GM19099 (cell line): ENCODE measurements around the gene COG5.

Experiments used
- POLR2A ChIP-seq: IDR thresholded peaks from 3 replicates; pipeline ENCODE4 v1.6.1; 2011; ENCODE audit warnings: low read depth; ENCODE audit not compliant: insufficient read length; ENCODE audit errors: extremely low read depth

Gene COG5

DNA sequence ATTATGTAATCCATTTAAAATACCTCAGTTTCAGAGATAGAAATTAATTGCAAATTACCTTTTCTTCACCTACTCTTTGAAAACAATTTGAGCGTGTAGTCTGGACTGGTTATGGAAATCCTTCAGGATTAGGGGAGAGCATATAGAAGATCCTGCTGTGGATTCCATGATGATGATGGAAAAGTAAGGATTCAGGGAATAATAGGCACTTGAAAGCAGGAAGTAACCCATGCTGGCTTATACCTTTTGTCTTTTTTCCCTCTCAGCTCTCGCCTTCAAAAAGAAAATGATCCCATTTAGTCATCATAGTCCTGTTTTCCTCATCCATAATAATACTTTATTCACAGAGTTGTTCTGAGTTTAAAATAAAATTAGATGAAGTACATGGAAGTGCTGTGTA is 390.5 kb downstream of the COG5 start:
- no peak for TF ChIP-seq POLR2A

DNA sequence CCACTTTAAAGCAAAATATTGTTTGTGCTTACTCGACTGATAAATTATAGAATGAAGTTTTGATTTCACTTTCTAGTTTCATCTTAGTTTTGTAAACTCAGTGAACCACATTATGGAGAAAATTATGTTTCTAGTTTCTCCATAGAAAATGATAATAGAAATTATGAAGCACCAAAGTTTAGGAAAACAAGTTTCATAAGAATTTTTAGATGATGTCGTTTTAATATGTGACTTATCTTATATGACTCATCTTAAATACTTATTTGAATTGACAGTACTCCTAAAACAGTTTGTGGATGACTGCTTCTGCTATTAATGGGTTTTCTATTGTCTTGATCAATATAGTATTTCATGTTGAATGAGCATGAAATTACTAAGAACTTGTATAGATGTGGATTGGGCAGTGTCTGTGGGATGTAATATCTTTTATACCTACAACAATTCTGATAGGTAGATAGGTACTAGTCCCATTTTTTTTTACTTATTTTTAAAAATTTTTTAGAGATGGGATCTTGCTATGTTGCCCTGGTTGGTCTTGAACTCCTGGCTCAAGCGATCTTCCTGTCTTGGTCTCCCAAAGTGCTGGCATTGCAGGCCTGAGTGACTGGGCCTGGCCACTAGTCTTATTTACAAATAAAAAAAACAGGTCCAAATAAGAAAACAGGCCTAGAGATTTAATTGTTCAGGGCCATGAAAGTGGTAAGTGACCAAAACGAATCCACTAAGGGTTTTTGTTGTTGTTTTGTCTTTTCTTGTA is 391.3 kb downstream of the COG5 start:
- no peak for TF ChIP-seq POLR2A

DNA sequence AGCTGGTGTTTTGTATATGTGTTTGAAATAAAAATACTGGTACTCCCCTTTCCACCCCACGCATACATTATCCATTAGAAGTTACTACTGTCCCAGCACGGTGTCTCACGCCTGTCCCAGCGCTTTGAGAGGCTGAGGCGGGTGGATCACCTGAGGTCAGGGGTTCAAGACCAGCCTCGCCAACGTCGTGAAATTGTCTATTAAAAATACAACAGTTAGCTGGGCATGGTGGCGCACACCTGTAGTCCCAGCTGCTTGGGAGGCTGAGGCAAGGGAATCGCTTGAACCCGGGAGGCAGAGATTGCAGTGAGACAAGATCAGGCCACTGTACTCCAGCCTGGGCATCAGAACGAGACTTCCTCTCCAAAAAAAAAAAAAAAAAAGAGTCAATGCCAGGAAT is 392.2 kb downstream of the COG5 start:
- no peak for TF ChIP-seq POLR2A

DNA sequence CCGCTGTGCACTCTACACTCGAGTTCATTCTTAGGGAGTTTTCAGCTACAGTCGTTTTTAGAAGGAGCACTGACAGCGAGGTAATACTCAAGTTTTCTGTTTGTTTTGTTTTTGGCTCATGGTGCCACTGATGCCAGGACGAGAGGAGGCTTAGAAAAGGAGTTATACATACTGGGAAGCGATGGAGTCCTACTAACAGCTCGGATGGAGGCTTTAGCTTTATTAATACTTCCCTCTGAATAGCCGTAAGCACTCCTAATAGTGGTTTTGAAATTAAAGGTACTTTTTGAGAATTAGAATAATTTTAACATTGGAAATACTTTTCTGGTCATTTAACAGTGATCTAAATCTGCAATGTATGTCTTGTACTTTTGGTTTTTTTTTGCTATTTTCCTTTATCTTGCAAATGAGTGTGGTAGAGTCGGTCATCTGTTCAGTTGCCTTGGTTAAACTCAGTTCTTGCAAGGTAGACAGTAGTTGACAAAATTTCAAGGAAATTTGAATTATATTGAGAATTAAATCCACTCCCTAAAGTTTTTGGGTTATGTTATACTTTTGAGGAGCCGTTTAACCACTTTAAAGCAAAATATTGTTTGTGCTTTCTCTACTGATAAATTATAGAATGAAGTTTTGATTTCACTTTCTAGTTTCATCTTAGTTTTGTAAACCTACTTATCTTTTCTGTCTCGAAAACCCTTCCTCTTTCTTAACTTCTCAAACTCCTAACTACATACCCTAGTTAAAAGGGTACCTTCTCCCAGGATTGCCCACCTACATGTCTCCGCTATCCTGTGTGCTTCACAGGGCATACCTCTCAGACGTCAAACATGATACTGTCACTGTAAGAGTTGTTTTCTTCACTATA is 393.4 kb downstream of the COG5 start:
- TF ChIP-seq POLR2A: no peak

DNA sequence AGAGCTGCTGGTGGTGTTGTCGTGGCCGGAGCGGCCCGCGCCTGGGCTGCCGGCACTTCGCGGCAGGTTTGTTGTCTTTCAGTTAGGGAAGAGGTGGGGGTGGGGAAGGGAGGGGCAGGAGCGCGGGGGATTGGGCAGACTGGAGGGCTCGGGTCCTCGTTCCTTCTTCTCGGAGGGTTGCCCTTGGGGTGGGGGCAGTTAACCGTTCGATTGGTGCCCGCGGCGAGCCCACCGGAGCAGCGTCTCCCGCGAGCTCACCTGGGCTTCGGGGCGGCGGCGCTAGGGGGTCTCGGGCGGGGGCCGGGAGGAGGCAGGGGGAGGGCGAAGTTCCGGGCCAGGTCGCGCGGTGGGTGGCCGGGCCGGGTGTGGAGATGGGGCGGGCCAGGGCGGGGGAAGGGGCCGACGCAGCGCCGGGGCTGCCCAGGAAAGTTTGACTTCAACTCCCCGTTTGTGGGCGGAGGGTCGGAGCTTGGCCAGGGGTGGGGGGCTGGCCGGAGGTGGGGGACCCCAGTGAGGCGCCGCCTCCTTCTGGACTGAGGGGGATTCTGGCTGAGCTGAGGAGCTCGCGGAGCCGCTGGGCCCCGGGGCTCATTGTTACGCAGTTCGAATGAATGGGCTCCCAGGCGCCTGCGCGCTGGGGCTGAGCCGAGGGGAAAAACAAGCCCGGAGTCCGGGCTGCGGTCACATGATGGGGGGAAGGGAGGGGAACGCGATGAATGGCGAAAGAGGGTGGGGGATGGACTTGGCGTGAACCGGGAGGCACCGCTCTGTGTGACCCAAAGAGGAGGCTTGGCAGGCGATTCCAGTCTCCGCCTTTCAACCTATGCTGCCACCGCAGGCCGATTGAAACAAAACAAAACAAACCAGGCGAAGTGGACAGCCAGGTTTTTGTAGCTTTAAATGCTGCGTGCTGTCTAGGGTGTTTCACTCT is 394.3 kb downstream of the COG5 start:
- TF ChIP-seq POLR2A: peak; percentile 54

DNA sequence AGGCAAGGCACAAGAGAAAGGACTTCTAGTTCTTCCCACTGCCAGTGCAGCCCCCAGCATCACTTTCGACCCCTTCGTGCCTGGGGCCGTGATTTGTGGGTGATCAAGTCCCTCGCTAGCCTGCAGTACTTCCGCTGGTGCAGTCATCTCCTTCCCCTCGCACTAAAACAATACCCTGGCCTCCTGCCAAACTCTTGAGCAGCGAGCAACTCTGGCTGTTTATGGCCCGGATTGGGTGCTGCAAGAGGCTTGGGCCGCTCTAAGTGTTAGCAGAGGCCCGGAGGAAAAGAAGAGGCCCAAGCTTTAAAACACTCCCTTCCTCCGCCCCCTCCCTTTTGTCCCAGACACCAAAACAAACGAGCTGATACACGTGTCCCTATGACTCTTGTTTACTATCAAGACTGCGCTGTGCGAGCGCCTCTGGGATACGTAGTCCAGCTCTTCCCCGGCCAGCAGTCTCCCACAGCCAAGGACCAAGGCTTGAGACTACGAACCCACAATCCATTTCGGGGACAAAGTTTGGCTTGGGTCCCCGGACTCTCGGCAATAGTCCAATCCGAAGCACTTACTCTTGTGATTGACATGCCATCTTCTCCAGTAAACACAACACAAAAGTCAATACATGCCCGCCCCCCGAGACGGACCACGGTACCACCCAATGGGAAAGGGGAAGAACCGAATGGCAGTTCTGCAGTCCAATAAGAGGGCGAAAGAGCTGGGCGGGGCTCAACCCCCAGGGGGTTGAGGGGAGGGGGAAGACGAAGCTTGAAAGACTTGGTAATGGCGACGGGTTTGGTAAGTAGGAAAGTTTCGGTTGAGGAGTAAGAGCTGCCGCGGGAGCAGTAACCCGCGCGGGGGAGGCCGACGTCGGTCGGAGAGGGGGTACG is 395.2 kb downstream of the COG5 start, which contains the start of gene HBP1:
HBP1 (plus strand) TSS at position 771 of the 887 bp plus-strand sequence. CDS start 10,891 bp downstream, outside the sequence.
- peak; percentile 10 for TF ChIP-seq POLR2A

DNA sequence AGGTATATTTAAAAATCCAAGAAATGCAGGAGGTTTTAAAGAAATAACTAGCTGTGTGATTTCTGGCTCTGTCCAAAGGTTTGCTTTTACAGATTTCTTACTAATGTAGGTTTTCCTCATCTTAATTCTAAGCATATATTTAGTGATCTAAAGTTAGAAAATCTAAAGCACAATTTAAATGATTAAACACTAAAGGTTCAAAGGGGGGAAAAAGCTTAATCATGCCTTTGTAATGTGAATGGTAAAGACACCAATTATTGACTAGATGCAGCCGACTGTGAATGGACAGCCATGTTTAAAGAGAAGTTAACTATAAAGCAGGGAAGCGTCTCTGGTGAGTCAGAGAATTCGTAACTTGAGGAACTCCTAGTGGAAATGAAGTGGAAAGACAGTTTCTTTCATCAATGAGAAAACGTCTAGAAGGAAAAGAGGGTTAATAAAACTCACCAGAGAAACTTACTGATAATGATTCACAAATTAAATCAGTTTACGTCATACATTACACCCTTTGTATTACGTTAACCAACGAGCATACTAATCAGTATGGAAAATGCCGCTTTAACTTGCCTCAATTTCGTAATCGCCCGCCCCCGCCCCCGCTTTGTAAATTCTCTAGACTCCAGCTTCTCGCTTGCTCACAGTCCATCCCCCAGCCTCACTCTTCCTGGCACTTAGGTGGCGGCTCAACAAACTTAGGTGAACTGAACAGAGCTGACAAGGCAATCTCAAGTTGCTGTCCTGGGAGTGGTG is 396.1 kb downstream of the COG5 start:
- TF ChIP-seq POLR2A: no peak

DNA sequence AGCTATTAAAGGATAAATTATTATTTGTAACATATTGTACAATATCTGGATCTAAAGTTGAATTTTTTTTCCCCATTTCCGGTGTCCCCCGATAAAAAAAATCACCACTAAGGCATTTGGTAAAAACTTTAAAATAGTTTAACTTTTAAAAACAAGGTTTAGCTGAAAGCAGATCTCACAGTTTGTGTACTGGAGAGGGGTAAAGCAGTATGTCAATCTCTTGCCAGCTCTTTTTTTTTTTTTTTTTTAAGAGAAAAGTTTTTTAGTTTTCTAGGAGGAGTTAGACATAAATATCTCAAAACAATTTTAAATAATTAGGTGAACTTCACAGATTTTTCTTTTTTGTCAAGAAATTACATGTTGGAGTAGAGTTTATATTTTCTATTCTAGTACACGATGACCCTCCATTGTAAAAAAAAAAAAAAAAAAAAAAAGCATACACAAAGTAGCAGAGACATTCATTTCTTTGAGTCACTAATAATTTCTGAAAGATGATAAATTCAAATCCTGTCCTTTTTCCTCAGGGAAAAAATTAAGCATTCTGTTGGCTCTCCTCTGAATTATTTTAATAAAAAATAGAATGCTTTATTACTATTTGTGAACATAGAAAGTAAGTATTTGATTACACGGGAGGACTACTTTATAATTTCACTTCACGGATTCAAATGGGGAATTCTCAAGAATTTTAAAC is 396.8 kb downstream of the COG5 start:
- TF ChIP-seq POLR2A: no peak

DNA sequence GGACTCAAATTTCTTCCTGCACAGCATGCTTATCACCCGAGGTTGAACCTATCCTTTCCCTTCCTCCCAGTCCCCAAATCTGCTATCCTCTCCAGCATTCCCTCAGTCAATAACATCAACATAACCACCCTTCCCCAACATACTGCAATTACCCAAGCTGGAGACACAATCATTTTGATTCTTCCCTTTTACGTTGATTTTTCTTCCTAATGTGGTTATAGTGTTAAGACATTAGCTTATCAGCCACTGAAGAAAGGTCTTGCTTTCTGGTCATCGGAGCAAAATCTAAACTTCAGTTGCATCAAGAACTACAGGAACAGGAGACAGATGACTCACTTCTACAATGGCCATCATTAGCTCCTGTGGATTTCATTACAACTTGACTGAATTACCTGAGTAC is 398.4 kb downstream of the COG5 start:
- no peak for TF ChIP-seq POLR2A

DNA sequence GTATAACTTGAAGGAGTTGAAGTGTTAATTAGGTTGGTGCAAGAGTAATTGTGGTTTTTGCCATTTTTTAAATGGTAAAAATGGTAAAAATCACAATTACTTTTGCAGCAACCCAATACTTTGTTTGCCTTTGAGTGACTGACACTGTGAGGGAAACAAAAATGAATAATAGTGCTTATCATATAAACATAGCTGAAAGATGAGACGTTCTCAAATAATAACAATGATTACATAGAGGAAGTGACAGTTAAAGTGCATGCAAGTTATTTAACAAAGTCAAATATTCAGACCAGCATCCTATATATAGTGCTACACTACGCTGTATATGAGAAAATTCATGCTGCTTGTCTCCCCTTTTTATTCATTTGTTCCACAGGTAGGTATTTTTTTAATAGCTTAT is 399.6 kb downstream of the COG5 start:
- no peak for TF ChIP-seq POLR2A

DNA sequence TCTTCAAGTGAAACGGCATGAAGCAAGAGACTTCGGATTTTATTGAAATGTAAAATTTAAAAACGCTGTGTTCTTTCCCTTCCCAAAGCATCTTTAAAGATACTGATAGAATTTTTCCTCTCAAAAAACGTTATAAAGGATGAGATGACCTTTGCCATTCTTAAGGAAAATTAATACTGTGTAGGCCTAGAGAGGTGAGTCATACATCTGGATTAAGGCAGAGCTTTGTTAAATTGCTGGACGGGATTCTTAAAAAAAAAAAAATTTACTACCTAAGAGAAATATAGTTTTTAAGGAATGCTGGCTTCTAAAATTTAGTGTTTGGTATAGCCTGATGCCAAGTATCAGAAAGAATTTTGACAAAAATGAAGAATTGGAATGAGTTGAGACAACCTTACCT is 401.2 kb downstream of the COG5 start:
- TF ChIP-seq POLR2A: no peak

DNA sequence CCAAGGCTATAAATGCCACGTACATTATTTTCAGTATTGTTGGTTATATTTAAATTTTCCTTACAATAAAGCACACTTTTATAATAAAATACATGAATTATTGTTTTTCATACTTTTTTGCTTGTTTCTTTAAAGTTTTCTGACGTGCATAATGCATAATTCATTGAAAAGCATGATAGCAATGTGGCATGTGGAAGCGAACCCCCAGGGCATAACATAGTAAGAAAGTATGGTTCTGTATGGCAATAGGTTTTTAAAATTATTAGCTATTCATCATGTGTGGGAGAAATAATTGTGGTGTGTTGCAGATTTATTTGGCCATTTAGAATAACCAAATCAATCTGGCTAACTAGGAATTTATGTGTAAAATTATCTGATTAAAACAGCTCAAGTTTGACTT is 402.3 kb downstream of the COG5 start:
- TF ChIP-seq POLR2A: no peak

DNA sequence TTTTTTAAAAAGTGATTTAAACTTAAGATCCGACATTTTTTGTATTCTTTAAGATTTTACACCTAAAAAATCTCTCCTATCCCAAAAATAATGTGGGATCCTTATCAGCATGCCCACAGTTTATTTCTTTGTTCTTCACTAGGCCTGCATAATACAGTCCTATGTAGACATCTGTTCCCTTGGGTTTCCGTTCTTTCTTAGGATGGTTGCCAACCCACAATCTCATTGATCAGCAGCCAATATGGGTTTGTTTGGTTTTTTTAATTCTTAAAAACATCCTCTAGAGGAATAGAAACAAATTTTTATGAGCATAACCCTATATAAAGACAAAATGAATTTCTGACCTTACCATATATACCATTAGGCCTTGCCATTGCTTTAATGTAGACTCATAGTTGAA is 403.3 kb downstream of the COG5 start:
- TF ChIP-seq POLR2A: no peak
